ENCODE measurements around the gene SLC1A4.

- TF ChIP-seq CTCF (IDR thresholded peaks at IDR 0.05), result no peak
- no peak for TF ChIP-seq POLR2A (IDR thresholded peaks at IDR 0.05)
These were observed 37.8 kb upstream of the SLC1A4 start for GRCh38 chr2:64951306-64951953.
